ENCODE results near the gene QPRT.

The QPRT gene

GRCh38 chr16:29710227-29711219 is 31.5 kb downstream of the QPRT start:
- Histone ChIP-seq H3K79me2 (ENCODE audit: control insufficient read depth, low read length) (no peaks in the 10 kb centered on the region), H3K27ac (ENCODE audit: low read depth, low read length) (no peak overlapping the region), H3K4me2 (ENCODE audit: low read length) (peak overlapping the region; percentile 52), H3K27me3 (ENCODE audit: control insufficient read depth, low read length) (no peaks in the 10 kb centered on the region), H3K9me2 (replicated peaks; ENCODE audit: control insufficient read depth, low read length) (no peaks in the 10 kb centered on the region), H3F3A (ENCODE audit: control insufficient read depth, insufficient read depth) (peaks cover 3% of the 10 kb centered on the region), H3K9me3 (ENCODE audit: control insufficient read depth, insufficient read depth, low read length) (no peaks in the 10 kb centered on the region), H4K20me1 (ENCODE audit: control insufficient read depth, insufficient read depth, low read depth, low read length) (no peaks in the 10 kb centered on the region), H3K36me3 (ENCODE audit: control insufficient read depth, low read length) (no peaks in the 10 kb centered on the region), H3K4me3 (ENCODE audit: low read length) (0 out of 2 replicates have a peak overlapping the region, but pooled peaks have one; percentile 11), H3K4me1 (ENCODE audit: control insufficient read depth, low read length) (peaks cover 26% of the 10 kb centered on the region)
- peak; percentile 84 for TF ChIP-seq CTCF (IDR thresholded peaks at IDR 0.05; ENCODE audit: low read depth, low read length, poor library complexity, severe bottlenecking)
- no peak for TF ChIP-seq EZH2phosphoT487 (IDR thresholded peaks at IDR 0.05; ENCODE audit: borderline replicate concordance, low read length)

- no peak overlapping the region for H3K4me3 ChIP-seq (ENCODE audit: low read length)
- no peaks in the 10 kb centered on the region for H4K20me1 ChIP-seq (ENCODE audit: control insufficient read depth, insufficient read depth, low read depth, low read length)
- H3K79me2 ChIP-seq (ENCODE audit: control insufficient read depth, low read length), result no peaks in the 10 kb centered on the region
- H3K27ac ChIP-seq (ENCODE audit: low read depth, low read length), result no peak overlapping the region
- H3K36me3 ChIP-seq (ENCODE audit: control insufficient read depth, low read length), result no peaks in the 10 kb centered on the region
- H3K27me3 ChIP-seq (ENCODE audit: control insufficient read depth, low read length), result no peaks in the 10 kb centered on the region
- no peaks in the 10 kb centered on the region for H3K9me2 ChIP-seq (replicated peaks; ENCODE audit: control insufficient read depth, low read length)
- TF ChIP-seq CTCF (IDR thresholded peaks at IDR 0.05; ENCODE audit: low read depth, low read length, poor library complexity, severe bottlenecking) (no peak), EZH2phosphoT487 (IDR thresholded peaks at IDR 0.05; ENCODE audit: borderline replicate concordance, low read length) (no peak)
- peaks cover 3% of the 10 kb centered on the region for H3F3A ChIP-seq (ENCODE audit: control insufficient read depth, insufficient read depth)
- H3K4me1 ChIP-seq (ENCODE audit: control insufficient read depth, low read length), result peaks cover 26% of the 10 kb centered on the region
- H3K9me3 ChIP-seq (ENCODE audit: control insufficient read depth, insufficient read depth, low read length), result no peaks in the 10 kb centered on the region
- no peak overlapping the region for H3K4me2 ChIP-seq (ENCODE audit: low read length)
Observed at GRCh38 chr16:29712809-29713208, 33.8 kb downstream of the QPRT start.

DNA sequence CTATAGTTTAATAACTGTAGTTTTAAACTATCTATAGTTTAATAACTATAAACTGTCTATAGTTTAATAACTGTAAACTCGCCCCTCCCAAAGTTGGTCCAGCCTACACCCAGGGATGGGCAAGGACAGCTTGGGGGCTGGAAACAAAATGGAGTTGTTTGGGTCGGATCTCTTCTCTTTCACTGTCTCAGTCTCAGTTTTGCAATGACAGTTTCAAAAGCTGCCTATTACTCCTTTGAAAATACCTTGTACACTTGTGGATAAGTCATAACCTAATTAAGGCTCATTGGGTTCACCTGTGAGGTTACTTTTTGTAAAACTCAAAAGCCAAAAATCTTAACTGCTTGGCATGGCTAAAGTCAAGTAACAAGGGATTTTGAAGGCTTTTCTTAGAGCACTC is 35.4 kb downstream of the QPRT start:
- Histone ChIP-seq H3K4me2 (ENCODE audit: low read length) (no peak overlapping the region), H3K9me3 (ENCODE audit: control insufficient read depth, insufficient read depth, low read length) (no peaks in the 10 kb centered on the region), H3K4me1 (ENCODE audit: control insufficient read depth, low read length) (peaks cover 23% of the 10 kb centered on the region), H3K27me3 (ENCODE audit: control insufficient read depth, low read length) (no peaks in the 10 kb centered on the region), H3K36me3 (ENCODE audit: control insufficient read depth, low read length) (no peaks in the 10 kb centered on the region), H3K27ac (ENCODE audit: low read depth, low read length) (no peak overlapping the region), H4K20me1 (ENCODE audit: control insufficient read depth, insufficient read depth, low read depth, low read length) (no peaks in the 10 kb centered on the region), H3K79me2 (ENCODE audit: control insufficient read depth, low read length) (no peaks in the 10 kb centered on the region), H3F3A (ENCODE audit: control insufficient read depth, insufficient read depth) (peaks cover 3% of the 10 kb centered on the region; the same call in 1 of the 2 replicates), H3K9me2 (replicated peaks; ENCODE audit: control insufficient read depth, low read length) (no peaks in the 10 kb centered on the region), H3K4me3 (ENCODE audit: low read length) (no peak overlapping the region)
- no peak for TF ChIP-seq EZH2phosphoT487 (IDR thresholded peaks at IDR 0.05; ENCODE audit: borderline replicate concordance, low read length)
- TF ChIP-seq CTCF (IDR thresholded peaks at IDR 0.05; ENCODE audit: low read depth, low read length, poor library complexity, severe bottlenecking), result no peak

All from DOHH2 (cell line).